H1 (cell line): ENCODE results near the gene IGF1. TPM values are rescaled to one million over a fixed set of nuclear protein-coding genes. Genes with fewer than 3 reads are reported as not detected.

ENCODE experiments used
- CTCF ChIA-PET: fragments of 300-600 bp; sonication (Branson Sonifier 250); formaldehyde crosslinking; loops from one replicate; lab custom pipeline; 2021; ENCODE audit not compliant: partially characterized antibody; lab: Charles Lee
- POLR2A ChIA-PET: fragments of 300-600 bp; sonication (Branson Sonifier 250); formaldehyde crosslinking; loops from one replicate; lab custom pipeline; 2021; ENCODE audit warnings: inconsistent platforms; ENCODE audit not compliant: partially characterized antibody; lab: Charles Lee
- DNase-seq, 2 experiments: peaks; one replicate each; pipeline versions ENCODE4 v3.0.0 to v3.0.0-alpha.2; 2010 to 2022; ENCODE audit warnings: low spot score in 2 of 2, low read depth in 1 of 2, mixed read lengths in 1 of 2
- FAIRE-seq: peaks from 2 replicates; lab custom pipeline; 2011; peaks lifted over from hg19 to GRCh38; lab: Jason Lieb, UNC
- H2AFZ ChIP-seq: 2 replicates; pipeline ENCODE4 v1.8.1; 2012; ENCODE audit warnings: low read length, inconsistent platforms
- H2AK5ac ChIP-seq: 2 replicates; pipeline ENCODE4 v1.6.1; 2013; ENCODE audit warnings: low read depth, low read length
- H2BK120ac ChIP-seq: replicated peaks from 2 replicates; pipeline ENCODE3; 2013; ENCODE audit warnings: low read depth, low read length, inconsistent platforms
- H2BK12ac ChIP-seq: 2 replicates; pipeline ENCODE4 v1.6.1; 2013; ENCODE audit warnings: low read depth, low read length
- H2BK15ac ChIP-seq: 2 replicates; pipeline ENCODE4 v1.6.1; 2013; ENCODE audit warnings: low read length
- H2BK20ac ChIP-seq: 2 replicates; pipeline ENCODE4 v1.6.1; 2013; ENCODE audit warnings: low read length
- H2BK5ac ChIP-seq: 2 replicates; pipeline ENCODE4 v1.6.1; 2013; ENCODE audit warnings: low read depth, low read length
- H3K14ac ChIP-seq: 2 replicates; pipeline ENCODE4 v1.6.1; 2013; ENCODE audit warnings: inconsistent platforms; ENCODE audit not compliant: insufficient read length
- H3K18ac ChIP-seq: 2 replicates; pipeline ENCODE4 v1.6.1; 2013; ENCODE audit warnings: low read length; ENCODE audit errors: extremely low read depth
- H3K23ac ChIP-seq: 2 replicates; pipeline ENCODE4 v1.6.1; 2013; ENCODE audit warnings: inconsistent platforms; ENCODE audit not compliant: insufficient read length
- H3K23me2 ChIP-seq: 2 replicates; pipeline ENCODE4 v1.6.1; 2013; ENCODE audit warnings: low read depth, low read length
- H3K27ac ChIP-seq: 2 replicates; pipeline ENCODE4 v1.6.1; 2011; ENCODE audit warnings: low read depth, low read length, inconsistent platforms
- H3K27me3 ChIP-seq, 4 experiments: replicated peaks in 1 of 4; 1 replicate in 1 of 4; 2 replicates in 3 of 4; pipeline versions ENCODE4 v1.6.1 to v1.8.1; 2011 to 2013; ENCODE audit warnings: low read length in 3 of 4, mild to moderate bottlenecking in 3 of 4, inconsistent platforms in 2 of 4, mixed read lengths in 2 of 4, moderate library complexity in 1 of 4; ENCODE audit not compliant: control insufficient read depth in 3 of 4, insufficient read depth in 3 of 4; ENCODE audit errors: extremely low read depth in 1 of 4
- H3K36me3 ChIP-seq, 4 experiments: 2 replicates each; pipeline versions ENCODE4 v1.6.1 to v1.8.1; 2011 to 2013; ENCODE audit warnings: mild to moderate bottlenecking in 4 of 4, low read length in 3 of 4, moderate library complexity in 2 of 4, control low read depth in 1 of 4, inconsistent platforms in 1 of 4; ENCODE audit not compliant: insufficient read depth in 4 of 4, control insufficient read depth in 2 of 4
- H3K4ac ChIP-seq: replicated peaks from 2 replicates; pipeline ENCODE3; 2013; ENCODE audit warnings: low read length, low read depth, mixed read lengths, inconsistent platforms; ENCODE audit not compliant: insufficient read length
- H3K4me1 ChIP-seq, 4 experiments: replicated peaks in 1 of 4; 1 replicate in 1 of 4; 2 replicates in 3 of 4; pipeline versions ENCODE4 v1.6.1 to v1.8.1; 2011 to 2013; ENCODE audit warnings: low read length in 3 of 4, inconsistent platforms in 2 of 4, mixed read lengths in 1 of 4; ENCODE audit not compliant: insufficient read depth in 4 of 4, control insufficient read depth in 3 of 4
- H3K4me2 ChIP-seq, 2 experiments: 2 replicates each; pipeline versions ENCODE4 v1.6.1 to v1.8.1; 2011 to 2013; ENCODE audit warnings: low read depth in 2 of 2, low read length in 2 of 2, control low read depth in 1 of 2, inconsistent platforms in 1 of 2, mild to moderate bottlenecking in 1 of 2; ENCODE audit not compliant: insufficient read depth in 1 of 2
- H3K4me3 ChIP-seq, 4 experiments: fragments of 200-600, 300-600 bp in 1 of 4; sonication (generic), shearing (Covaris generic), sonication (Bioruptor Twin) in 1 of 4; 2 replicates each; pipeline versions ENCODE4 v1.5.1 to v1.8.1; 2011 to 2016; ENCODE audit warnings: low read length in 4 of 4, low read depth in 3 of 4, control low read depth in 2 of 4, inconsistent platforms in 2 of 4, mild to moderate bottlenecking in 2 of 4, mixed read lengths in 1 of 4, moderate library complexity in 1 of 4; ENCODE audit not compliant: insufficient read depth in 2 of 4; ENCODE audit errors: extremely low read depth in 1 of 4
- H3K56ac ChIP-seq: replicated peaks from 2 replicates; pipeline ENCODE3; 2013; ENCODE audit warnings: low read depth, mild to moderate bottlenecking, mixed read lengths, low read length, inconsistent platforms; ENCODE audit not compliant: insufficient read length
- H3K79me1 ChIP-seq: 2 replicates; pipeline ENCODE4 v1.6.1; 2013; ENCODE audit warnings: low read depth, low read length, control low read depth
- H3K79me2 ChIP-seq, 2 experiments: 2 replicates each; pipeline versions ENCODE4 v1.6.1 to v1.8.1; 2012 to 2013; ENCODE audit warnings: low read length in 2 of 2, mild to moderate bottlenecking in 2 of 2, inconsistent platforms in 1 of 2; ENCODE audit not compliant: insufficient read depth in 2 of 2, control insufficient read depth in 1 of 2
- H3K9ac ChIP-seq, 4 experiments: replicated peaks in 1 of 4; 1 replicate in 1 of 4; 2 replicates in 3 of 4; pipeline versions ENCODE4 v1.6.1 to v1.8.1; 2011 to 2013; ENCODE audit warnings: low read depth in 3 of 4, low read length in 3 of 4, control low read depth in 2 of 4, mild to moderate bottlenecking in 2 of 4, moderate library complexity in 2 of 4, inconsistent platforms in 1 of 4; ENCODE audit errors: extremely low read depth in 1 of 4
- H3K9me3 ChIP-seq, 2 experiments: 2 replicates each; pipeline versions ENCODE4 v1.6.1 to v1.8.1; 2012 to 2013; ENCODE audit warnings: mild to moderate bottlenecking in 2 of 2, moderate library complexity in 2 of 2, control low read depth in 1 of 2, inconsistent platforms in 1 of 2, low read depth in 1 of 2, low read length in 1 of 2, mixed read lengths in 1 of 2; ENCODE audit not compliant: insufficient read depth in 2 of 2
- H4K20me1 ChIP-seq, 2 experiments: replicated peaks in 1 of 2; 2 replicates each; pipeline versions ENCODE3 to v1.8.1; 2011 to 2013; ENCODE audit warnings: inconsistent platforms in 2 of 2, low read length in 2 of 2, mild to moderate bottlenecking in 1 of 2; ENCODE audit not compliant: insufficient read depth in 2 of 2, control insufficient read depth in 1 of 2
- H4K5ac ChIP-seq: 2 replicates; pipeline ENCODE4 v1.6.1; 2013; ENCODE audit warnings: low read length, low read depth, mixed read lengths, inconsistent platforms; ENCODE audit not compliant: insufficient read length
- H4K8ac ChIP-seq: 2 replicates; pipeline ENCODE4 v1.8.0; 2013; ENCODE audit warnings: mild to moderate bottlenecking, moderate library complexity, low read length, inconsistent platforms; ENCODE audit not compliant: insufficient read depth; ENCODE audit errors: extremely low read depth
- H4K91ac ChIP-seq: replicated peaks from 2 replicates; pipeline ENCODE3; 2013; ENCODE audit warnings: low read length, mixed read lengths, inconsistent platforms; ENCODE audit not compliant: insufficient read length
- RAD21 ChIP-seq, 2 experiments: IDR thresholded peaks in 1 of 2; conservative IDR thresholded peaks in 1 of 2; 2 replicates each; pipeline ENCODE4 v1.6.1; 2011; ENCODE audit warnings: low read depth in 2 of 2, low read length in 2 of 2, improper control_type of control experiment in 1 of 2, inconsistent platforms in 1 of 2, mild to moderate bottlenecking in 1 of 2, moderate library complexity in 1 of 2
- SP1 ChIP-seq: IDR thresholded peaks from 2 replicates; pipeline ENCODE4 v1.6.1; 2011; ENCODE audit warnings: low read depth, low read length
- WGBS, 2 experiments: shearing (Covaris generic) in 1 of 2; methylation state at CpG; one replicate each; pipeline versions ENCODE4 v1.1.6 to v1.1.7; 2013 to 2015; ENCODE audit warnings: low lambda C conversion rate in 2 of 2, mixed read lengths in 2 of 2, inconsistent platforms in 1 of 2, low coverage in 1 of 2, missing lambda C conversion rate in 1 of 2; ENCODE audit not compliant: insufficient replicate concordance in 2 of 2, insufficient coverage in 1 of 2, insufficient read length in 1 of 2; ENCODE audit errors: extremely low coverage in 1 of 2, missing lambda C conversion rate in 1 of 2; 5-methylcytosine and 5-hydroxymethylcytosine counted together
- polyA plus RNA-seq, 7 experiments: library from polyadenylated mRNA; depleted of rRNA in 3 of 7; stranded (reverse) in 5 of 7; unstranded in 2 of 7; fragments of >200 nt in 5 of 7; fragments of 200-250 nt in 2 of 7; gene quantifications; 1 replicate in 5 of 7; 2 replicates in 1 of 7; 4 replicates in 1 of 7; pipeline versions ENCODE4 v1.2.1 to v1.2.3, GENCODE V29; 2011 to 2013; ENCODE audit warnings: missing spikeins in 2 of 7, mixed read lengths in 2 of 7
- total RNA-seq: library from RNA; stranded (reverse); fragmentation: NEBNext Ultra II Directional; extraction: Animal tissue kit (Norgen Biotek cat#: 25700); gene quantifications from 2 replicates; pipeline ENCODE4 v1.2.1, GENCODE V29; 2021

IGF1 gene
- total and polyA plus RNA-seq, 2 of the 8 experiments (the other 6 are each of a cell fraction or from before 2014, with no cell fraction given), result not detected

DNA sequence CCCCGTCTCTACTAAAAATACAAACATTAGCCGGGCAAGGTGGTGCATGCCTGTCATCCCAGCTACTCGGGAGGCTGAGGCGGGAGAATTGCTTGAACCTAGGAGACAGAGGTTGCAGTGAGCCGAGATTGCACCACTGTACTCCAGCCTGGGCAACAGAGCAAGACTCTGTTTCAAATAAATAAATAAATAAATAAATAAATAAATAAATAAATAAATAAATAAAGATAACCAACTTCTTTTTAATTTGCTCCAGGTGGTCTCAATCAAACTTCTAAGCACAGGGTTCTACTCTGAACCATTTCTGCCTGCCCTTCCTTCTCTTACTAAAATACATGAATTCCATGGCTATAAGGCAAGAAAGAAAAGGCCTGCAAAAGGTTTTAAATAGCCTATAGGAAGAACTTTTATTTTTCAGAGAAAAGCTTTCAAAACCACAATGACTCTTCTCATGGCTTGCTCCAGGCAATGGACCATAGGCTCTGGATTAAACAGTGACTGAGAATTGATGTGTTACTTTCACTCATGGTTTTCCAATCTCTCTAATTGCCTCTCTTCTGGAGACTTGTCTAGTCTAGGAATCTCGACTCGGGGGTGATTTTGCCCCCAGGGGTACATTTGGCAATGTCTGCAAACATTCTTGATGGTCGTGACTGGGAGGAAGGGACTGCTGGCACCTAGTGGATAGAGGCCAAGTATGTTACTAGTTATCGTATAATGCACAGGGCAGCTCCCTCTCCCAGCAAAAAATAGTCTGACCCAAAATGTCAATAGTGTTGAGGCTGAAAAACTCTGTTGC, 14.4 kb downstream of the IGF1 start:
- Histone ChIP-seq H2BK15ac (no peak overlapping the region), H2AK5ac (no peak overlapping the region), H4K5ac (no peak overlapping the region), H3K23ac (no peak overlapping the region), H3K4me1 (no peaks in the 10 kb centered on the region)
- POLR2A ChIA-PET, result no interaction called here
- peak in 1 of 2 experiments; percentile 24; a peak in 1 of 4 replicates for TF ChIP-seq RAD21 (IDR thresholded peaks at IDR 0.05 in 1 of 2, conservative IDR thresholded peaks at IDR 0.05 in 1 of 2; ENCODE audit: low read depth in 2 of 2, low read length in 2 of 2)
- TF ChIP-seq SP1, result no peak
- TF ChIP-seq, all 59 proteins: peak for 1
- H4K91ac ChIP-seq, result no peak overlapping the region
- no peak overlapping the region for H2BK12ac ChIP-seq
- FAIRE-seq (no peak), DNase-seq (no peak)
- no peak overlapping the region for H3K56ac ChIP-seq
- no peaks in the 10 kb centered on the region for H3K36me3 ChIP-seq
- H4K20me1 ChIP-seq, result no peaks in the 10 kb centered on the region
- WGBS, 2 experiments, result 87% methylated on average over 9 of the region's 9 CpGs; no CpG with 5 or more reads in 1 of the 2 experiments
- H3K9ac ChIP-seq, result no peak overlapping the region
- no peak overlapping the region for H3K4ac ChIP-seq
- no peak overlapping the region for H2BK120ac ChIP-seq
- no peak overlapping the region for H2AFZ ChIP-seq
- no peaks in the 10 kb centered on the region for H3K79me2 ChIP-seq
- no peak overlapping the region for H3K4me3 ChIP-seq
- no peak overlapping the region for H4K8ac ChIP-seq
- no peak overlapping the region for H2BK5ac ChIP-seq
- H3K14ac ChIP-seq, result no peak overlapping the region
- CTCF ChIA-PET, result interaction anchor here (1.1 to 4.7 kb wide), 2 partner anchors 17 to 19 kb away, joined by 3 to 23 read pairs; no protein-coding TSS in a partner anchor
- H3K4me2 ChIP-seq, result no peak overlapping the region
- H3K27ac ChIP-seq, result no peak overlapping the region
- no peaks in the 10 kb centered on the region for H3K9me3 ChIP-seq
- no peaks in the 10 kb centered on the region for H3K23me2 ChIP-seq
- H2BK20ac ChIP-seq, result no peak overlapping the region
- H3K79me1 ChIP-seq, result no peaks in the 10 kb centered on the region
- no peak overlapping the region for H3K18ac ChIP-seq
- H3K27me3 ChIP-seq, result no peaks in the 10 kb centered on the region
